NT2/D1 (cell line): ENCODE measurements around the gene SCP2.

Experiments
- DNase-seq: peaks from one replicate; pipeline ENCODE4 v3.0.0-alpha.2; 2011; ENCODE audit warnings: low read depth, low spot score
- H3K27me3 ChIP-seq: 2 replicates; pipeline ENCODE4 v1.6.0; 2011; ENCODE audit warnings: mild to moderate bottlenecking; ENCODE audit not compliant: insufficient read length, insufficient read depth
- H3K36me3 ChIP-seq: 2 replicates; pipeline ENCODE4 v1.6.1; 2011; ENCODE audit warnings: mild to moderate bottlenecking, low read length, mixed read lengths; ENCODE audit not compliant: insufficient read depth, insufficient read length
- H3K4me1 ChIP-seq: 2 replicates; pipeline ENCODE4 v1.5.1; 2011; ENCODE audit not compliant: insufficient read depth, insufficient read length
- H3K4me3 ChIP-seq: 2 replicates; pipeline ENCODE4 v1.5.1; 2011; ENCODE audit warnings: low read depth; ENCODE audit not compliant: insufficient read length
- H3K9ac ChIP-seq: 2 replicates; pipeline ENCODE4 v1.6.0; 2011; ENCODE audit warnings: low read depth; ENCODE audit not compliant: insufficient read length
- H3K9me3 ChIP-seq: 2 replicates; pipeline ENCODE4 v1.5.1; 2011; ENCODE audit warnings: mild to moderate bottlenecking, low read length; ENCODE audit not compliant: insufficient read depth
- SUZ12 ChIP-seq: IDR thresholded peaks from 2 replicates; pipeline ENCODE4 v1.6.1; 2011; ENCODE audit not compliant: insufficient read length, insufficient read depth; ENCODE audit errors: extremely low read depth
- YY1 ChIP-seq: IDR thresholded peaks from 2 replicates; pipeline ENCODE4 v1.6.1; 2011; ENCODE audit not compliant: insufficient read length, insufficient read depth
- ZNF274 ChIP-seq: IDR thresholded peaks from 2 replicates; pipeline ENCODE4 v1.6.1; 2011; ENCODE audit warnings: mild to moderate bottlenecking, low read depth, low read length

Gene SCP2

GRCh38 chr1:52901384-52901783, 25.7 kb upstream of the SCP2 start:
- Histone ChIP-seq H3K4me3 (no peak overlapping the region), H3K9me3 (no peaks in the 10 kb centered on the region), H3K9ac (no peak overlapping the region), H3K36me3 (peaks cover 36% of the 10 kb centered on the region), H3K4me1 (peaks cover 19% of the 10 kb centered on the region), H3K27me3 (no peaks in the 10 kb centered on the region)
- TF ChIP-seq ZNF274 (no peak), SUZ12 (no peak), YY1 (no peak)
- DNase-seq = no peak

- H3K9ac ChIP-seq = no peak overlapping the region
- no peak for DNase-seq
- no peak for TF ChIP-seq YY1
- peaks cover 15% of the 10 kb centered on the region for H3K36me3 ChIP-seq
- peaks cover 21% of the 10 kb centered on the region for H3K4me1 ChIP-seq
- no peak overlapping the region for H3K4me3 ChIP-seq
- no peaks in the 10 kb centered on the region for H3K27me3 ChIP-seq
- H3K9me3 ChIP-seq = no peaks in the 10 kb centered on the region
Observed at GRCh38 chr1:52904208-52904926, 22.7 kb upstream of the SCP2 start.

GRCh38 chr1:52904927-52905698, 22.0 kb upstream of the SCP2 start:
- Histone ChIP-seq H3K36me3 (peaks cover 8% of the 10 kb centered on the region), H3K4me3 (no peak overlapping the region), H3K9ac (peak overlapping the region; percentile 39), H3K27me3 (no peaks in the 10 kb centered on the region), H3K9me3 (no peaks in the 10 kb centered on the region), H3K4me1 (peaks cover 21% of the 10 kb centered on the region)
- peak; percentile 61 for DNase-seq
- no peak for TF ChIP-seq ZNF274
- no peak for TF ChIP-seq SUZ12
- no peak for TF ChIP-seq YY1

DNA sequence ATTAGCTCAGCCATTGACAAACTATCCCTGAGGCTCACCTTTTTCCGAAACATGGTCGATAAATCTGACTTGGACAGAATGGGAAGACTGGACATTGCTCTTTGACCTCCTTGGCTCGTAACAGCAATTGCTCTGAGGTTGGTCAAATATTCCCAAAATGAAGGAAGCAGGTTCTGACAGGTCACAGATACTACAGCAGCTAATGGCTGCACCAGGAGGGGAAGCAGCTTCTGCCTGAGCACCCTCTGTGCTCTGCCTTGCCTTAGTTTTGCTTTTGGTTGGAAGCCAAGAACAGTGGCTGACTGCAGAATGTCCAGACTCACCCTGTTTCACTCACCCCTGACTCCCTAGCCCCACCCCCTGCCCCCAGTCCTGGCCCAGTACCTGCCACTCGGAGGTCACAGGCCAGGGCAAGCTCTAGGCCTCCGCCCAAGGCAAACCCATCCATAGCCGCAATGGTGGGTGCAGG, 20.9 kb upstream of the SCP2 start:
- no peaks in the 10 kb centered on the region for H3K27me3 ChIP-seq
- no peak for DNase-seq
- peaks cover 8% of the 10 kb centered on the region for H3K36me3 ChIP-seq
- H3K4me3 ChIP-seq = no peak overlapping the region
- TF ChIP-seq YY1 = no peak
- no peak for TF ChIP-seq ZNF274
- no peak for TF ChIP-seq SUZ12
- peak overlapping the region; percentile 46 for H3K9ac ChIP-seq
- H3K9me3 ChIP-seq = no peaks in the 10 kb centered on the region
- H3K4me1 ChIP-seq = peaks cover 22% of the 10 kb centered on the region

DNA sequence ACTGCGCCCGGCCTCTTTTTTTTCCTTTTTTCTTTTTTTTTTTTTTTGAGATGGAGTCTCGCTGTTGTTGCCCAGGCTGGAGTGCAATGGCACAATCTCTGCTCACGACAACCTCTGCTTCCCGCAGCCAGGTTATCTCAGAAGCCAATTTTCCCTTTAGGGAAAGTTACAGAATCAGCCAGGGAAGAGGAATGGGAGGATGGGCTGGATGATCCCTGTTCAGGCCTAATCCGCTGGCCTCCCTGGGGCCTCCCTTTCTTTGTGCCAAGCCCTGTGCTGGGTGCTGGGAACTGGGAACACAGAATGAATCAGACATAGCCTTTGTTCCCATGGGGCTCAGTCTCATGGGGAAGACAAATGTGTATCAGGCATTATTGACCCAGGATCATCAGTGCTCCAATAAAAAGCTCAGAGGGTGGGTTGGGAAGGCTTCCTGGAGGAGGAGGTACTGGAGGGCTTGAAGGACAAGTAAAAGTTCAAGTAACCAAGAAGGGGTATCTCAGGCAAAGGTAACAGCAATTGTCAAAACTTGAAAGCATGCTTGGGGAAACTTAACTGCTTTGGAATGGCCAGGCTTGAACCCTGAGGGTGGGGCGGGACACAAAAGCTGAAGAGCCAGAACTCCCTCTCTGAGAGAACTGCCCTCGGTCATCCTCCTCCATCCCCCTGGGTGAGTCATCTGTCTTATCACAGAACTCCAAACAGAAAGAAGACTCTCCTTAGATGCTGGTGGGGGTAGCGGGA, 19.8 kb upstream of the SCP2 start:
- Histone ChIP-seq H3K4me3 (no peak overlapping the region), H3K9ac (no peak overlapping the region), H3K27me3 (no peaks in the 10 kb centered on the region), H3K9me3 (no peaks in the 10 kb centered on the region), H3K36me3 (peaks cover 8% of the 10 kb centered on the region), H3K4me1 (peaks cover 28% of the 10 kb centered on the region)
- TF ChIP-seq ZNF274 (no peak), SUZ12 (no peak), YY1 (no peak)
- DNase-seq = no peak

DNA sequence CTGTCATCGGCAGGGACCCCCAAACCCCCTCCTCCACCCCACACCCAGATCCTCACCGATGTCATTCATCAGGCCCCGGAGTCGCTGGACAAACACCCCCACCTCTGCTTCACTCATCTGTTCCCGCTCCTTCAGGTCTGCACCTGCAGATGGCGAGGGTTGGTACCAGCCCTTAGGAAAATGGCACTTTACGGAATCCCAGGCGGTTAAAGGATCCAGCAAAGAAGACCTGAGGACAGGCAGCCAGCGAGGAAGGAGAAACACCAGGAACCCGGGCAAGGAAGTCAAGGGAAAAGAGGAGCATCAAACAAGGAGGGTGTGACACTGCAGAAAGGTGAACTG, 19.3 kb upstream of the SCP2 start:
- Histone ChIP-seq H3K27me3 (no peaks in the 10 kb centered on the region), H3K36me3 (peaks cover 8% of the 10 kb centered on the region), H3K4me3 (no peak overlapping the region), H3K9ac (no peak overlapping the region), H3K4me1 (peaks cover 28% of the 10 kb centered on the region), H3K9me3 (no peaks in the 10 kb centered on the region)
- TF ChIP-seq ZNF274 (no peak), YY1 (no peak), SUZ12 (no peak)
- DNase-seq = no peak

- Histone ChIP-seq H3K4me1 (peaks cover 12% of the 10 kb centered on the region), H3K4me3 (no peak overlapping the region), H3K36me3 (peaks cover 4% of the 10 kb centered on the region), H3K27me3 (no peaks in the 10 kb centered on the region), H3K9ac (no peak overlapping the region), H3K9me3 (no peaks in the 10 kb centered on the region)
- TF ChIP-seq SUZ12 = no peak
- DNase-seq = no peak
Observed at GRCh38 chr1:52911541-52911940, 15.5 kb upstream of the SCP2 start.
